HepG2 (cell line): Measurements from ENCODE around the gene OR4M1. TPM values are rescaled to one million over a fixed set of nuclear protein-coding genes. Genes with fewer than 3 reads are reported as not detected.
"Not testable (repeated sequence)": the region's sequence is repeated elsewhere in the genome, so short reads cannot be mapped to it uniquely, and the experiment has no call there.

Experiments
- ATAC-seq: fragments of 200-7000 bp; cut with Tn5 transposase; 3 replicates; pipeline ENCODE4 v1.9.1; 2020; ENCODE audit warnings: mild to moderate bottlenecking, moderate library complexity
- Bru-seq: library from RNA; stranded (reverse); fragments of 400-500 nt; gene quantifications from one replicate; lab custom pipeline; 2021; lab: Mats Ljungman, UMichigan
- BruChase-seq, 2 experiments: library from RNA; stranded (reverse); fragments of 400-500 nt; gene quantifications; one replicate each; lab custom pipeline; 2021; lab: Mats Ljungman, UMichigan
- BruUV-seq: library from RNA; stranded (reverse); fragments of 400-500 nt; replicated peaks from 2 replicates; lab custom pipeline; 2021; lab: Mats Ljungman, UMichigan
- CTCF ChIA-PET: fragments of 300-600 bp; formaldehyde crosslinking; extraction: SDS; loops from one replicate; lab custom pipeline; 2021; ENCODE audit warnings: low total read pairs, inconsistent platforms, low intra/inter-chr PET ratio; lab: Yijun Ruan, JAX
- POLR2A ChIA-PET: fragments of 350-600 bp; sonication (Branson Sonifier 250); formaldehyde crosslinking; loops from one replicate; lab custom pipeline; 2020; ENCODE audit warnings: antibody characterized with exemption, inconsistent platforms; lab: Yijun Ruan, JAX
- DNase-seq: peaks from one replicate; pipeline ENCODE4 v3.0.0-alpha.2; 2015; ENCODE audit warnings: low spot score
- FAIRE-seq: peaks from 3 replicates; lab custom pipeline; 2011; peaks lifted over from hg19 to GRCh38; lab: Jason Lieb, UNC
- H2AFZ ChIP-seq: one replicate; pipeline ENCODE4 v1.6.1; 2011; ENCODE audit warnings: low read length, inconsistent platforms
- H3K27ac ChIP-seq: fragments of 300-600 bp; 3 replicates; pipeline ENCODE4 v1.8.0; 2011; ENCODE audit warnings: mixed run types, mild to moderate bottlenecking, mixed read lengths, low read length, inconsistent platforms; ENCODE audit not compliant: insufficient read depth; ENCODE audit errors: extremely low read length
- H3K27me3 ChIP-seq, 2 experiments: fragments of 200-600 bp in 1 of 2; 2 replicates in 1 of 2; 3 replicates in 1 of 2; pipeline versions ENCODE4 v1.6.0 to v1.8.0; 2011; ENCODE audit warnings: low read length in 2 of 2, mild to moderate bottlenecking in 2 of 2, moderate library complexity in 2 of 2, inconsistent platforms in 1 of 2; ENCODE audit not compliant: insufficient read depth in 2 of 2, control insufficient read depth in 1 of 2
- H3K36me3 ChIP-seq, 2 experiments: fragments of 200-600 bp in 1 of 2; replicated peaks in 1 of 2; 2 replicates in 1 of 2; 3 replicates in 1 of 2; pipeline versions ENCODE4 v1.5.1 to v1.8.0; 2011; ENCODE audit warnings: low read length in 2 of 2, inconsistent platforms in 1 of 2; ENCODE audit not compliant: insufficient read depth in 2 of 2, control insufficient read depth in 1 of 2
- H3K4me1 ChIP-seq: 2 replicates; pipeline ENCODE4 v1.5.1; 2012; ENCODE audit warnings: low read length, inconsistent platforms; ENCODE audit not compliant: insufficient read depth
- H3K4me2 ChIP-seq: 2 replicates; pipeline ENCODE4 v1.6.0; 2011; ENCODE audit warnings: low read depth, low read length, inconsistent platforms
- H3K4me3 ChIP-seq, 3 experiments: fragments of 200-600 bp in 1 of 3; sonication (generic), shearing (Covaris generic) in 1 of 3; replicated peaks in 1 of 3; 2 replicates each; pipeline ENCODE4 v1.5.1; 2011 to 2016; ENCODE audit warnings: low read length in 3 of 3, inconsistent platforms in 2 of 3, low read depth in 2 of 3, mild to moderate bottlenecking in 2 of 3, control low read depth in 1 of 3, mixed read lengths in 1 of 3; ENCODE audit not compliant: insufficient read depth in 1 of 3
- H3K79me2 ChIP-seq: one replicate; pipeline ENCODE4 v1.6.1; 2011; ENCODE audit warnings: low read length, inconsistent platforms; ENCODE audit not compliant: insufficient read depth
- H3K9ac ChIP-seq: 2 replicates; pipeline ENCODE4 v1.6.0; 2011; ENCODE audit warnings: mild to moderate bottlenecking, low read depth, low read length, inconsistent platforms; ENCODE audit not compliant: insufficient read depth
- H3K9me3 ChIP-seq: 2 replicates; pipeline ENCODE4 v1.5.1; 2012; ENCODE audit warnings: mild to moderate bottlenecking, low read length
- H4K20me1 ChIP-seq: 2 replicates; pipeline ENCODE4 v1.6.0; 2011; ENCODE audit warnings: inconsistent platforms, mild to moderate bottlenecking, low read length, moderate library complexity; ENCODE audit not compliant: insufficient read depth
- MYC ChIP-seq: sonication (generic); formaldehyde crosslinking; IDR thresholded peaks from 2 replicates; pipeline ENCODE4 v1.9.0; 2021; ENCODE audit warnings: missing genetic modification reagents, borderline replicate concordance
- RARG ChIP-seq: sonication (generic); formaldehyde crosslinking; IDR thresholded peaks from 2 replicates; pipeline ENCODE4 v1.4.0; 2020; ENCODE audit warnings: low read depth, mild to moderate bottlenecking, missing genetic modification reagents
- RBAK ChIP-seq: sonication (generic); formaldehyde crosslinking; IDR thresholded peaks from 2 replicates; pipeline ENCODE4 v1.5.1; 2020; ENCODE audit warnings: mild to moderate bottlenecking, missing genetic modification reagents
- ZBTB21 ChIP-seq: sonication (generic); formaldehyde crosslinking; IDR thresholded peaks from 2 replicates; pipeline ENCODE4 v1.4.0; 2020; ENCODE audit warnings: missing genetic modification reagents
- ZNF414 ChIP-seq: sonication (generic); formaldehyde crosslinking; IDR thresholded peaks from 2 replicates; pipeline ENCODE4 v1.5.0; 2020; ENCODE audit warnings: missing genetic modification reagents
- WGBS: methylation state at CpG from one replicate; pipeline ENCODE4 v1.1.6; 2017; ENCODE audit warnings: low lambda C conversion rate; 5-methylcytosine and 5-hydroxymethylcytosine counted together
- in situ Hi-C: cut with HindIII; loops from 2 replicates; pipeline ENCODE4 v1.10.0; 2017; ENCODE audit warnings: low pct_unique_long_range_greater_than_20kb; ENCODE audit not compliant: extremely low pct_ligation_motif_present
- intact Hi-C: fragments of 100-400 bp; cut with micrococcal nuclease; formaldehyde crosslinking; loops from one replicate; pipeline ENCODE4 v1.10.0; 2022; ENCODE audit not compliant: unreplicated experiment
- long read RNA-seq, 2 experiments: library from RNA in 1 of 2; library from polyadenylated mRNA in 1 of 2; stranded (forward) in 1 of 2; unstranded in 1 of 2; transcript quantifications; one replicate each; pipeline ENCODE4 v2.0.0, GENCODE V29; 2019 to 2022
- polyA minus RNA-seq, 3 experiments: library from RNA; depleted of rRNA, polyadenylated mRNA; stranded (reverse); fragments of >200 nt; gene quantifications; 2 replicates each; pipeline ENCODE4 v1.2.3, GENCODE V29; 2011; ENCODE audit warnings: low replicate concordance in 1 of 3
- polyA plus RNA-seq, 8 experiments: library from polyadenylated mRNA; depleted of rRNA in 3 of 8; stranded (reverse) in 7 of 8; unstranded in 1 of 8; fragments of >200 nt; fragmentation: Illumina TruSeq in 4 of 8; extraction: Trizol in 4 of 8; gene quantifications; 2 replicates each; pipeline versions ENCODE4 v1.2.1 to v1.2.3, GENCODE V29; 2011 to 2016; ENCODE audit warnings: low read depth in 4 of 8, missing spikeins in 1 of 8, mixed read lengths in 1 of 8; ENCODE audit not compliant: insufficient read depth in 1 of 8
- total RNA-seq, 5 experiments: library from RNA; depleted of rRNA; stranded (reverse); fragments of >200 nt; fragmentation: Illumina TruSeq; extraction: Trizol; gene quantifications; 2 replicates each; pipeline ENCODE4 v1.2.3, GENCODE V29; 2016; ENCODE audit warnings: low read depth in 1 of 5

OR4M1 gene
- total RNA-seq (2016; rRNA removed; fragmentation: Illumina TruSeq; extraction: Trizol) (not detected in 2 replicates), polyA plus RNA-seq (2011; rRNA removed) (not detected in 2 replicates), polyA minus RNA-seq (2011; rRNA and poly(A)+ RNA removed; ENCODE audit: low replicate concordance) (0.54 TPM in 1 of 2 replicates, not detected in the other), Bru-seq, nascent RNA (not detected), BruChase-seq, experiment 1, labeled RNA remaining after a 6-hour chase (not detected), BruChase-seq, experiment 2, labeled RNA remaining after a 2-hour chase (not detected)
- not detected in 2 replicates for total RNA-seq (2016; cell fraction: cytosol; rRNA removed; fragmentation: Illumina TruSeq; extraction: Trizol; ENCODE audit: low read depth)
- total RNA-seq (2016; cell fraction: insoluble cytoplasmic fraction; rRNA removed; fragmentation: Illumina TruSeq; extraction: Trizol): not detected in 2 replicates
- total RNA-seq (2016; cell fraction: membrane; rRNA removed; fragmentation: Illumina TruSeq; extraction: Trizol): not detected in 2 replicates
- not detected in 2 replicates for total RNA-seq (2016; cell fraction: nucleus; rRNA removed; fragmentation: Illumina TruSeq; extraction: Trizol)
- polyA plus RNA-seq (2011; cell fraction: cytosol; rRNA removed): not detected in 2 replicates
- polyA plus RNA-seq (2011; cell fraction: nucleus; rRNA removed): not detected in 2 replicates
- not detected in 2 replicates for polyA plus RNA-seq (2012)
- not detected in 2 replicates for polyA plus RNA-seq (2016; cell fraction: cytosol; fragmentation: Illumina TruSeq; extraction: Trizol; ENCODE audit: low read depth)
- polyA plus RNA-seq (2016; cell fraction: insoluble cytoplasmic fraction; fragmentation: Illumina TruSeq; extraction: Trizol; ENCODE audit: low read depth): not detected in 2 replicates
- polyA plus RNA-seq (2016; cell fraction: membrane; fragmentation: Illumina TruSeq; extraction: Trizol; ENCODE audit: low read depth): not detected in 2 replicates
- polyA plus RNA-seq (2016; cell fraction: nucleus; fragmentation: Illumina TruSeq; extraction: Trizol; ENCODE audit: insufficient read depth, low read depth): not detected in 2 replicates
- not detected in 2 replicates for polyA minus RNA-seq (2011; cell fraction: cytosol; rRNA and poly(A)+ RNA removed)
- polyA minus RNA-seq (2011; cell fraction: nucleus; rRNA and poly(A)+ RNA removed): not detected in 2 replicates
- long read RNA-seq, experiment 1: 0 reads
- long read RNA-seq, experiment 2: 0 reads

GRCh38 chr14:19773204-19773603, at the start of gene OR4M1:
TSS of gene OR4M1 (plus strand) at chr14:19773504. CDS start at chr14:19780323, 6,819 bp downstream.
- DNase-seq, in situ Hi-C loops, intact Hi-C loops, H3K36me3 ChIP-seq, BruUV-seq, H2AFZ ChIP-seq, H3K27ac ChIP-seq, H3K4me3 ChIP-seq, H4K20me1 ChIP-seq, POLR2A ChIA-PET, CTCF ChIA-PET, H3K4me2 ChIP-seq, H3K9me3 ChIP-seq, H3K4me1 ChIP-seq, ATAC-seq, H3K79me2 ChIP-seq, H3K9ac ChIP-seq, H3K27me3 ChIP-seq, FAIRE-seq: not testable (repeated sequence)
- WGBS: 0% methylated on average over 1 of the region's 1 CpG

GRCh38 chr14:19729359-19729758, 43.9 kb upstream of the OR4M1 start:
- BruUV-seq: no TSS peak
- ATAC-seq (no peak), FAIRE-seq (no peak), DNase-seq (no peak)
- no peak overlapping the region for H3K4me3 ChIP-seq
- H2AFZ ChIP-seq: no peak overlapping the region
- H3K27ac ChIP-seq: no peak overlapping the region
- no peak overlapping the region for H3K9ac ChIP-seq
- no peak overlapping the region for H3K4me2 ChIP-seq
- H3K4me1 ChIP-seq: no peaks in the 10 kb centered on the region
- ChIA-PET POLR2A (no interaction called here), CTCF (no interaction called here)
- in situ Hi-C loops (no loop called here), intact Hi-C loops (no loop called here)
- TF ChIP-seq ZNF414: no peak
- TF ChIP-seq RARG: no peak
- TF ChIP-seq RBAK (CRISPR knock-in tag): no peak
- TF ChIP-seq MYC (CRISPR knock-in tag): no peak
- TF ChIP-seq ZBTB21 (CRISPR knock-in tag): no peak
- no peaks in the 10 kb centered on the region for H4K20me1 ChIP-seq
- no peaks in the 10 kb centered on the region for H3K79me2 ChIP-seq
- no peaks in the 10 kb centered on the region; a peak in 1 of 5 replicates for H3K27me3 ChIP-seq
- H3K36me3 ChIP-seq: no peaks in the 10 kb centered on the region
- H3K9me3 ChIP-seq: peaks cover 31% of the 10 kb centered on the region
